ENCODE data around the gene FADS2.

FADS2 gene

GRCh38 chr11:61907871-61908729, 80.0 kb downstream of the FADS2 start:
- no peak for DNase-seq

GRCh38 chr11:61908730-61909316, 80.7 kb downstream of the FADS2 start:
- DNase-seq = no peak

GRCh38 chr11:61910187-61911127, 82.4 kb downstream of the FADS2 start:
- no peak for DNase-seq

GRCh38 chr11:61911128-61911700, 83.1 kb downstream of the FADS2 start:
- no peak for DNase-seq

GRCh38 chr11:61911701-61912529, 83.8 kb downstream of the FADS2 start:
- no peak for DNase-seq

GRCh38 chr11:61912530-61912898, 84.4 kb downstream of the FADS2 start:
- peak; percentile 87 for DNase-seq

GRCh38 chr11:61912991-61913698, 85.0 kb downstream of the FADS2 start:
- no peak for DNase-seq

- DNase-seq = no peak
Measured at GRCh38 chr11:61913699-61914395, 85.7 kb downstream of the FADS2 start.

GRCh38 chr11:61914471-61915171, 86.5 kb downstream of the FADS2 start:
- DNase-seq = no peak

GRCh38 chr11:61916737-61917333, 88.7 kb downstream of the FADS2 start:
- DNase-seq = no peak
